PC-9 (cell line): ENCODE results near the gene DNAJC5. TPM values are rescaled to one million over a fixed set of nuclear protein-coding genes. Genes with fewer than 3 reads are reported as not detected.
"Not testable (repeated sequence)": the region's sequence is repeated elsewhere in the genome, so short reads cannot be mapped to it uniquely, and the experiment has no call there.

Experiments
- BruUV-seq: library from RNA; stranded (reverse); fragments of 400-500 nt; replicated peaks from 2 replicates; lab custom pipeline; 2021; lab: Mats Ljungman, UMichigan
- CTCF ChIA-PET: fragments of 300-600 bp; sonication (Branson Sonifier 250); formaldehyde crosslinking; loops from one replicate; lab custom pipeline; 2022; ENCODE audit warnings: antibody characterized with exemption; lab: Charles Lee
- POLR2A ChIA-PET: fragments of 300-600 bp; sonication (Branson Sonifier 250); formaldehyde crosslinking; loops from one replicate; lab custom pipeline; 2022; ENCODE audit warnings: antibody characterized with exemption; ENCODE audit not compliant: unreplicated experiment; lab: Charles Lee
- DNase-seq, 2 experiments: peaks; one replicate each; pipeline versions ENCODE4 v3.0.0 to v3.0.0-alpha.2; 2015 to 2022; ENCODE audit warnings: mixed read lengths in 1 of 2
- H2AFZ ChIP-seq: fragments of 200-600 bp; sonication (generic); 2 replicates; pipeline ENCODE4 v1.8.1; 2017; ENCODE audit warnings: antibody characterized with exemption
- H3F3A ChIP-seq: fragments of 200-600 bp; sonication (generic); 2 replicates; pipeline ENCODE4 v1.8.1; 2017; ENCODE audit warnings: antibody characterized with exemption, mild to moderate bottlenecking, low read depth; ENCODE audit not compliant: insufficient read depth
- H3K27ac ChIP-seq: fragments of 200-600 bp; sonication (generic); 2 replicates; pipeline ENCODE4 v1.6.1; 2016; ENCODE audit warnings: mixed run types
- H3K27me3 ChIP-seq: fragments of 200-600 bp; sonication (generic); 2 replicates; pipeline ENCODE4 v1.6.1; 2016; ENCODE audit warnings: low read depth, mixed run types; ENCODE audit not compliant: insufficient read depth
- H3K36me3 ChIP-seq: fragments of 200-600 bp; sonication (generic); 2 replicates; pipeline ENCODE4 v1.6.1; 2016; ENCODE audit warnings: low read depth, mixed run types
- H3K4me1 ChIP-seq: fragments of 200-600 bp; sonication (generic); replicated peaks from 2 replicates; pipeline ENCODE4 v1.6.1; 2016; ENCODE audit warnings: mixed run types; ENCODE audit not compliant: insufficient read depth
- H3K4me2 ChIP-seq: fragments of 200-600 bp; sonication (generic); 2 replicates; pipeline ENCODE4 v1.6.1; 2017; ENCODE audit warnings: mixed run types
- H3K4me3 ChIP-seq: fragments of 200-600 bp; sonication (generic); 2 replicates; pipeline ENCODE4 v1.6.1; 2016; ENCODE audit warnings: mixed run types
- H3K79me2 ChIP-seq: fragments of 200-600 bp; sonication (generic); 2 replicates; pipeline ENCODE4 v1.6.1; 2017; ENCODE audit warnings: low read depth, mixed run types
- H3K9me2 ChIP-seq: fragments of 200-600 bp; sonication (generic); 2 replicates; pipeline ENCODE4 v1.8.1; 2017; ENCODE audit warnings: mild to moderate bottlenecking; ENCODE audit not compliant: insufficient read depth
- H3K9me3 ChIP-seq: fragments of 200-600 bp; sonication (generic); 2 replicates; pipeline ENCODE4 v1.8.1; 2016; ENCODE audit warnings: low read depth; ENCODE audit not compliant: insufficient read depth
- H4K20me1 ChIP-seq: fragments of 200-600 bp; sonication (generic); 2 replicates; pipeline ENCODE4 v1.8.1; 2017; ENCODE audit not compliant: insufficient read depth
- EZH2 ChIP-seq: fragments of 200-600 bp; sonication (generic); IDR thresholded peaks from 2 replicates; pipeline ENCODE4 v1.8.0; 2017; ENCODE audit warnings: antibody characterized with exemption, low read depth
- intact Hi-C: fragments of 100-400 bp; cut with micrococcal nuclease; formaldehyde crosslinking; loops from one replicate; pipeline ENCODE4 v1.10.0; 2022; ENCODE audit not compliant: unreplicated experiment
- total RNA-seq: library from RNA; stranded (reverse); gene quantifications from 2 replicates; pipeline ENCODE4 v1.2.3, GENCODE V29; 2021
- TF ChIP-seq, protein P1 (sequence below): fragments of 200-600 bp; sonication (generic); conservative IDR thresholded peaks from 2 replicates; pipeline ENCODE4 v1.6.1; 2017; ENCODE audit warnings: mixed run types, antibody characterized with exemption, mild to moderate bottlenecking, moderate library complexity

The DNAJC5 gene
- total RNA-seq, 1 experiment from 2014 or later, result 48.1 TPM

DNA sequence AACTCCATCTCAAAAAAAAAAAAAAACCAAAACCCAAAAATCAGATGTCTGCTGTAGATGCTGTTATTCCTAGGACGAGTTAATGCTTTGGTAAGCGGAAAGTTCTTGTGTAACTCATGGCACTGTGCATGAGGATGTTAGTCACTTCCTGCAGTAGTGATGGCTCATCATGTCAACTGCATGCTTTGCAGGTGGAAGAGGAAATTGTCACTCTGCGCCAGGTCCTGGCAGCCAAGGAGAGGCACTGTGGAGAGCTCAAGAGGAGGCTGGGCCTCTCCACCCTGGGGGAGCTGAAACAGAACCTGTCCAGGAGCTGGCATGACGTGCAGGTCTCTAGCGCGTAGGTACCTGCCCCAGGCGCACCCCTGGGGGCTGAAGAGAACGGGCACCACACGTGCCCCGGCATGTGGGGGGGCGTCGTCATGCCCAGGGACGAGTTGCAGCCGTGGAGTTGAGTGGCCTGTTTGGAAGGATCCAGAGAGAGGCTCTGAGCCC lies 21.4 kb upstream of the DNAJC5 start:
- Histone ChIP-seq H3K9me3 (no peaks in the 10 kb centered on the region), H3K79me2 (peaks cover 87% of the 10 kb centered on the region), H3K4me3 (no peak overlapping the region), H4K20me1 (peaks cover 74% of the 10 kb centered on the region), H3K4me1 (no peaks in the 10 kb centered on the region), H2AFZ (no peak overlapping the region), H3K9me2 (no peaks in the 10 kb centered on the region), H3F3A (peaks cover 37% of the 10 kb centered on the region; the same call in 1 of the 2 replicates), H3K27me3 (no peaks in the 10 kb centered on the region), H3K4me2 (no peak overlapping the region), H3K36me3 (peaks cover 66% of the 10 kb centered on the region), H3K27ac (no peak overlapping the region)
- peak in 1 of 2 experiments; percentile 52 for DNase-seq
- intact Hi-C loops, result no loop called here
- POLR2A ChIA-PET, result interaction anchor here (0.6 kb wide), 1 partner anchor 50 kb away, joined by 5 read pairs; no protein-coding TSS in a partner anchor
- CTCF ChIA-PET, result interaction anchor here (0.7 kb wide), 1 partner anchor 277 kb away, joined by 6 read pairs; no protein-coding TSS in a partner anchor
- TF ChIP-seq EZH2, result no peak
- TF ChIP-seq, protein P1, sequence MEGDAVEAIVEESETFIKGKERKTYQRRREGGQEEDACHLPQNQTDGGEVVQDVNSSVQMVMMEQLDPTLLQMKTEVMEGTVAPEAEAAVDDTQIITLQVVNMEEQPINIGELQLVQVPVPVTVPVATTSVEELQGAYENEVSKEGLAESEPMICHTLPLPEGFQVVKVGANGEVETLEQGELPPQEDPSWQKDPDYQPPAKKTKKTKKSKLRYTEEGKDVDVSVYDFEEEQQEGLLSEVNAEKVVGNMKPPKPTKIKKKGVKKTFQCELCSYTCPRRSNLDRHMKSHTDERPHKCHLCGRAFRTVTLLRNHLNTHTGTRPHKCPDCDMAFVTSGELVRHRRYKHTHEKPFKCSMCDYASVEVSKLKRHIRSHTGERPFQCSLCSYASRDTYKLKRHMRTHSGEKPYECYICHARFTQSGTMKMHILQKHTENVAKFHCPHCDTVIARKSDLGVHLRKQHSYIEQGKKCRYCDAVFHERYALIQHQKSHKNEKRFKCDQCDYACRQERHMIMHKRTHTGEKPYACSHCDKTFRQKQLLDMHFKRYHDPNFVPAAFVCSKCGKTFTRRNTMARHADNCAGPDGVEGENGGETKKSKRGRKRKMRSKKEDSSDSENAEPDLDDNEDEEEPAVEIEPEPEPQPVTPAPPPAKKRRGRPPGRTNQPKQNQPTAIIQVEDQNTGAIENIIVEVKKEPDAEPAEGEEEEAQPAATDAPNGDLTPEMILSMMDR, result no peak
- BruUV-seq, result no TSS peak

DNA sequence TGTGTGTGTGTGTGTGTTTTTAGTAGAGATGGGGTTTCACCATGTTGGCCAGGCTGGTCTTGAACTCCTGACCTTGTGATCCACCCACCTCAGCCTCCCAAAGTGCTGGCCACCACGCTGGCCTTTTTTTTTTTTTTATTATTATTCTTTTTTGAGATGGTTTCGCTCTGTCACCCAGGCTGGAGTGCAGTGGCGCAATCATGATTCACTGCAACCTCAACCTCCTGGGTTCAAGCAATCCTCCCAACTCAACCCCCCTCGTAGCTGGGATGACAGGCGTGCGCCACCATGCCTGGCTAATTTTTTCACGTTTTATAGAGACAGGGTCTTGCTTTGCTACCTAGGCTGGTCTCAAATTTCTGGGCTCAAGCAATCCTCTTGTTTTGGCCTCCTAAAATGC lies 20.7 kb upstream of the DNAJC5 start:
- Histone ChIP-seq H4K20me1 (peaks cover 73% of the 10 kb centered on the region), H3K36me3 (peaks cover 65% of the 10 kb centered on the region), H3K79me2 (peaks cover 87% of the 10 kb centered on the region), H3F3A (peaks cover 31% of the 10 kb centered on the region; the same call in 1 of the 2 replicates)
- DNase-seq, H3K4me1 ChIP-seq, H3K9me2 ChIP-seq, H3K27ac ChIP-seq, intact Hi-C loops, H3K4me2 ChIP-seq, H2AFZ ChIP-seq, H3K4me3 ChIP-seq, BruUV-seq, H3K9me3 ChIP-seq, H3K27me3 ChIP-seq: not testable (repeated sequence)
- ChIA-PET POLR2A (interaction anchor here (0.7 kb wide), 1 partner anchor 166 kb away, joined by 11 read pairs; the partner anchor contains the start of genes ARFRP1 and ZGPAT), CTCF (interaction anchor here (0.7 kb wide), 1 partner anchor 277 kb away, joined by 6 read pairs; no protein-coding TSS in a partner anchor)

DNA sequence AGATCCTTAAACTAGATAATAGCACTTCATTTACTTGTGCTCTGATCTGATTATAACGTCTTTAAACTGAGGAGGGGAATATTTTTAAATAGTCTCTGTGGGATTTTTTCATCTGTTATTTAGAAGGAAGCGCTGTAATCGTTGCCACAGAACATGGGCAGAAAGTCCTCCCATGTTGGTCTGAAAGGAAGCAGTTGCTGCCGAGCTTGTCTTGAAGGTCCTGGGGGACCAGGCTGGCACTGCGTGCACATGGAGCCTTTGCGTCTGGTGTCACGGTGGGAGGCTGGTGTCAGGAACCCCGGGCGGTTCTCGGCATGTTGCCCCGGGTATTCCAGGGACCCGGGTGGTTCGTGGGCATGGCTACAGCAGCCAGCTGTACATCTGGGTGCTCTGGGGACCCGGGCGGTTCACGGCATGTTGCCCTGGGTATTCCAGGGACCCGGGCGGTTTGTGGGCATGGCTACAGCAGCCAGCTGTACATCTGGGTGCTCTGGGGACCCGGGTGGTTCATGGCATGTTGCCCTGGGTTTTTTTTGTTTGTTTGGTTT lies 18.4 kb upstream of the DNAJC5 start:
- Histone ChIP-seq H3K36me3 (peaks cover 49% of the 10 kb centered on the region), H3F3A (peaks cover 19% of the 10 kb centered on the region; the same call in 1 of the 2 replicates), H4K20me1 (peaks cover 73% of the 10 kb centered on the region), H3K4me3 (no peak overlapping the region), H3K27ac (no peak overlapping the region), H3K27me3 (no peaks in the 10 kb centered on the region), H2AFZ (no peak overlapping the region), H3K9me2 (no peaks in the 10 kb centered on the region), H3K9me3 (no peaks in the 10 kb centered on the region), H3K4me1 (no peaks in the 10 kb centered on the region), H3K4me2 (no peak overlapping the region), H3K79me2 (peaks cover 71% of the 10 kb centered on the region)
- DNase-seq, result no peak
- no TSS peak for BruUV-seq
- TF ChIP-seq, protein P1, result no peak
- no peak for TF ChIP-seq EZH2
- POLR2A ChIA-PET, result no interaction called here
- CTCF ChIA-PET, result no interaction called here
- intact Hi-C loops, result no loop called here
